Neural cell (in vitro differentiated cells): Measurements from ENCODE around the gene SLC11A1. TPM values are rescaled to one million over a fixed set of nuclear protein-coding genes. Genes with fewer than 3 reads are reported as not detected.

Experiments used
- H2AFZ ChIP-seq: fragments of 200-600, 300-800 bp; sonication (generic), shearing (Covaris generic); 2 replicates; pipeline ENCODE4 v1.6.0; 2014; ENCODE audit warnings: low read depth, mild to moderate bottlenecking, antibody characterized with exemption, low read length, moderate library complexity
- H3F3A ChIP-seq: fragments of 200-600 bp; shearing (Covaris generic); 2 replicates; pipeline ENCODE4 v1.6.1; 2016; ENCODE audit warnings: mild to moderate bottlenecking, moderate library complexity, mixed read lengths, antibody characterized with exemption, low read length; ENCODE audit not compliant: insufficient read depth, poor library complexity, severe bottlenecking
- H3K27ac ChIP-seq: fragments of 200-600, 300-800 bp; sonication (generic), shearing (Covaris generic); 2 replicates; pipeline ENCODE4 v1.5.1; 2014; ENCODE audit warnings: mild to moderate bottlenecking, low read length, moderate library complexity
- H3K27me3 ChIP-seq: fragments of 300-800, 200-600 bp; sonication (generic), shearing (Covaris generic); 2 replicates; pipeline ENCODE4 v1.6.0; 2014; ENCODE audit warnings: mild to moderate bottlenecking, low read depth, low read length, moderate library complexity; ENCODE audit not compliant: insufficient read depth
- H3K36me3 ChIP-seq: fragments of 300-800, 200-600 bp; sonication (generic), shearing (Covaris generic); 2 replicates; pipeline ENCODE4 v1.5.1; 2014; ENCODE audit warnings: mild to moderate bottlenecking, antibody characterized with exemption, low read length, moderate library complexity; ENCODE audit not compliant: insufficient read depth
- H3K4me2 ChIP-seq: fragments of 300-800, 200-600 bp; sonication (generic), shearing (Covaris generic); 2 replicates; pipeline ENCODE4 v1.6.0; 2014; ENCODE audit warnings: mild to moderate bottlenecking, low read length
- H3K4me3 ChIP-seq: fragments of 300-800, 200-600 bp; sonication (generic), shearing (Covaris generic); 2 replicates; pipeline ENCODE4 v1.5.1; 2014; ENCODE audit warnings: mild to moderate bottlenecking, low read length, moderate library complexity
- H3K79me2 ChIP-seq: fragments of 200-600 bp; shearing (Covaris generic); replicated peaks from 2 replicates; pipeline ENCODE4 v1.6.0; 2014; ENCODE audit warnings: mild to moderate bottlenecking, low read length, moderate library complexity; ENCODE audit not compliant: insufficient read depth
- H3K9ac ChIP-seq: fragments of 300-800, 200-600 bp; sonication (generic), shearing (Covaris generic); 2 replicates; pipeline ENCODE4 v1.6.1; 2016; ENCODE audit warnings: mild to moderate bottlenecking, low read length, mixed read lengths
- H3K9me2 ChIP-seq: fragments of 200-600 bp; shearing (Covaris generic); 2 replicates; pipeline ENCODE4 v1.6.1; 2016; ENCODE audit warnings: mild to moderate bottlenecking, low read length, mixed read lengths; ENCODE audit not compliant: insufficient read depth
- H3K9me3 ChIP-seq: fragments of 200-600, 300-800 bp; sonication (generic), shearing (Covaris generic); 2 replicates; pipeline ENCODE4 v1.6.1; 2016; ENCODE audit warnings: mild to moderate bottlenecking, mixed run types, low read length, moderate library complexity, mixed read lengths
- H4K20me1 ChIP-seq: fragments of 200-600 bp; shearing (Covaris generic); 2 replicates; pipeline ENCODE4 v1.6.1; 2016; ENCODE audit warnings: mild to moderate bottlenecking, mixed run types; ENCODE audit not compliant: insufficient read depth
- CTCF ChIP-seq: fragments of 450-650 bp; IDR thresholded peaks from 2 replicates; pipeline ENCODE4 v1.5.1; 2014; ENCODE audit warnings: antibody characterized with exemption, mild to moderate bottlenecking, moderate library complexity; ENCODE audit not compliant: poor library complexity, severe bottlenecking
- EP300 ChIP-seq: fragments of 450-650 bp; conservative IDR thresholded peaks from 2 replicates; pipeline ENCODE4 v1.6.1; 2014; ENCODE audit warnings: antibody characterized with exemption, mild to moderate bottlenecking, moderate library complexity; ENCODE audit not compliant: poor library complexity, severe bottlenecking
- EZH2 ChIP-seq: fragments of 200-600, 300-800 bp; shearing (Covaris generic), sonication (generic); IDR thresholded peaks from 2 replicates; pipeline ENCODE4 v1.6.1; 2014; ENCODE audit warnings: antibody characterized with exemption, low read length, borderline replicate concordance, mild to moderate bottlenecking; ENCODE audit not compliant: insufficient read depth, poor library complexity, severe bottlenecking
- MXI1 ChIP-seq: fragments of 450-650 bp; conservative IDR thresholded peaks from 2 replicates; pipeline ENCODE4 v1.6.1; 2014; ENCODE audit warnings: antibody characterized with exemption, mild to moderate bottlenecking; ENCODE audit not compliant: poor library complexity, severe bottlenecking
- POLR2AphosphoS5 ChIP-seq: IDR thresholded peaks from 2 replicates; pipeline ENCODE4 v1.6.1; 2012
- RAD21 ChIP-seq: fragments of 450-650 bp; conservative IDR thresholded peaks from 2 replicates; pipeline ENCODE4 v1.6.1; 2014; ENCODE audit warnings: antibody characterized with exemption, mild to moderate bottlenecking, moderate library complexity
- REST ChIP-seq: IDR thresholded peaks from 2 replicates; pipeline ENCODE4 v1.6.1; 2012; ENCODE audit warnings: borderline replicate concordance
- SMC3 ChIP-seq: fragments of 450-650 bp; conservative IDR thresholded peaks from 2 replicates; pipeline ENCODE4 v1.6.1; 2014; ENCODE audit warnings: antibody characterized with exemption, mild to moderate bottlenecking, moderate library complexity; ENCODE audit not compliant: poor library complexity
- TAF1 ChIP-seq: IDR thresholded peaks from 2 replicates; pipeline ENCODE4 v1.6.1; 2012; ENCODE audit warnings: low read depth
- polyA plus RNA-seq: library from polyadenylated mRNA; depleted of rRNA; stranded (reverse); fragments of >200 nt; gene quantifications from 2 replicates; pipeline ENCODE4 v1.2.3, GENCODE V29; 2014

SLC11A1 gene
- polyA plus RNA-seq, 1 donor from 2014 or later = not detected

GRCh38 chr2:218401890-218402289, 19.8 kb downstream of the SLC11A1 start:
- Histone ChIP-seq H3K4me2 (no peak overlapping the region), H3K79me2 (no peaks in the 10 kb centered on the region), H2AFZ (no peak overlapping the region), H3K9ac (no peak overlapping the region), H3K9me2 (no peaks in the 10 kb centered on the region), H4K20me1 (no peaks in the 10 kb centered on the region), H3F3A (no peaks in the 10 kb centered on the region), H3K36me3 (no peaks in the 10 kb centered on the region), H3K27me3 (peaks cover 27% of the 10 kb centered on the region), H3K27ac (no peak overlapping the region), H3K9me3 (no peaks in the 10 kb centered on the region), H3K4me3 (no peak overlapping the region)
- TF ChIP-seq SMC3 (no peak), POLR2AphosphoS5 (no peak), TAF1 (no peak), RAD21 (no peak), EZH2 (no peak)

GRCh38 chr2:218402491-218402901, 20.4 kb downstream of the SLC11A1 start:
- TF ChIP-seq RAD21 = no peak
- H3K36me3 ChIP-seq = no peaks in the 10 kb centered on the region
- H3K4me3 ChIP-seq = no peak overlapping the region
- H3K9ac ChIP-seq = no peak overlapping the region
- H3K4me2 ChIP-seq = no peak overlapping the region
- no peaks in the 10 kb centered on the region for H3K9me2 ChIP-seq
- H3K9me3 ChIP-seq = no peaks in the 10 kb centered on the region
- H4K20me1 ChIP-seq = no peaks in the 10 kb centered on the region
- H3K27ac ChIP-seq = no peak overlapping the region
- H3F3A ChIP-seq = no peaks in the 10 kb centered on the region
- peaks cover 21% of the 10 kb centered on the region for H3K27me3 ChIP-seq
- H2AFZ ChIP-seq = no peak overlapping the region
- H3K79me2 ChIP-seq = no peaks in the 10 kb centered on the region

- H2AFZ ChIP-seq = no peak overlapping the region
- no peaks in the 10 kb centered on the region for H3K79me2 ChIP-seq
- H3F3A ChIP-seq = no peaks in the 10 kb centered on the region
- peaks cover 17% of the 10 kb centered on the region for H3K27me3 ChIP-seq
- H4K20me1 ChIP-seq = no peaks in the 10 kb centered on the region
- no peak for TF ChIP-seq POLR2AphosphoS5
- no peak for TF ChIP-seq TAF1
- TF ChIP-seq MXI1 = no peak
- no peak for TF ChIP-seq RAD21
- no peak for TF ChIP-seq EP300
- TF ChIP-seq REST = no peak
- no peak for TF ChIP-seq CTCF
- TF ChIP-seq SMC3 = no peak
- TF ChIP-seq EZH2 = no peak
- no peaks in the 10 kb centered on the region for H3K9me2 ChIP-seq
- no peaks in the 10 kb centered on the region for H3K36me3 ChIP-seq
- H3K4me2 ChIP-seq = no peak overlapping the region
- H3K4me3 ChIP-seq = no peak overlapping the region
- H3K9me3 ChIP-seq = no peaks in the 10 kb centered on the region
- no peak overlapping the region for H3K9ac ChIP-seq
- no peak overlapping the region for H3K27ac ChIP-seq
These were observed 20.9 kb downstream of the SLC11A1 start for GRCh38 chr2:218402911-218403411.
